Lower lobe of right lung (tissue), 2 donors: ENCODE data around the gene NTRK2. TPM values are rescaled to one million over a fixed set of nuclear protein-coding genes. Genes with fewer than 3 reads are reported as not detected.

ENCODE experiments used
- ATAC-seq, 2 donors: fragments of 200-7000 bp; cut with Tn5 transposase; one replicate each; pipeline ENCODE4 v1.9.1; 2020 to 2022; ENCODE audit warnings: mild to moderate bottlenecking in 2 of 2, moderate library complexity in 2 of 2
- DNase-seq: peaks from one replicate; pipeline ENCODE4 v3.0.0-alpha.2; 2020
- H3K27ac ChIP-seq: fragments of 200-600 bp; one replicate; pipeline ENCODE4 v1.8.0; 2022
- H3K27me3 ChIP-seq: fragments of 200-600 bp; one replicate; pipeline ENCODE4 v1.8.0; 2022; ENCODE audit warnings: low read depth
- H3K36me3 ChIP-seq: fragments of 200-600 bp; one replicate; pipeline ENCODE4 v1.8.0; 2022; ENCODE audit warnings: mild to moderate bottlenecking
- H3K4me1 ChIP-seq: fragments of 200-600 bp; one replicate; pipeline ENCODE4 v1.8.0; 2022
- H3K4me3 ChIP-seq: fragments of 200-600 bp; one replicate; pipeline ENCODE4 v1.8.0; 2022; ENCODE audit warnings: mild to moderate bottlenecking
- H3K9me3 ChIP-seq: fragments of 200-600 bp; one replicate; pipeline ENCODE4 v1.8.0; 2022
- intact Hi-C: fragments of 100-400 bp; cut with DNase I; formaldehyde crosslinking; loops from one replicate; pipeline ENCODE4 v1.11.0; 2022
- total RNA-seq: library from RNA; stranded (reverse); fragmentation: NEBNext Ultra II Directional; extraction: Animal tissue kit (Norgen Biotek cat#: 25700); gene quantifications from one replicate; pipeline ENCODE4 v1.2.1, GENCODE V29; 2021
- TF ChIP-seq, protein P1 (sequence below): fragments of 200-600 bp; IDR thresholded peaks from one replicate; pipeline ENCODE4 v1.8.0; 2022; ENCODE audit warnings: antibody characterized with exemption, mild to moderate bottlenecking
- donor health status: DM: no; HTN: yes; CAD: no; lungs with severe emphysema.

NTRK2 gene
- total RNA-seq, 1 donor from 2014 or later: 7.7 TPM

- Histone ChIP-seq H3K27ac (no peak overlapping the region), H3K4me1 (no peaks in the 10 kb centered on the region), H3K9me3 (no peaks in the 10 kb centered on the region), H3K36me3 (no peaks in the 10 kb centered on the region), H3K4me3 (no peak overlapping the region), H3K27me3 (no peaks in the 10 kb centered on the region)
- TF ChIP-seq, protein P1, sequence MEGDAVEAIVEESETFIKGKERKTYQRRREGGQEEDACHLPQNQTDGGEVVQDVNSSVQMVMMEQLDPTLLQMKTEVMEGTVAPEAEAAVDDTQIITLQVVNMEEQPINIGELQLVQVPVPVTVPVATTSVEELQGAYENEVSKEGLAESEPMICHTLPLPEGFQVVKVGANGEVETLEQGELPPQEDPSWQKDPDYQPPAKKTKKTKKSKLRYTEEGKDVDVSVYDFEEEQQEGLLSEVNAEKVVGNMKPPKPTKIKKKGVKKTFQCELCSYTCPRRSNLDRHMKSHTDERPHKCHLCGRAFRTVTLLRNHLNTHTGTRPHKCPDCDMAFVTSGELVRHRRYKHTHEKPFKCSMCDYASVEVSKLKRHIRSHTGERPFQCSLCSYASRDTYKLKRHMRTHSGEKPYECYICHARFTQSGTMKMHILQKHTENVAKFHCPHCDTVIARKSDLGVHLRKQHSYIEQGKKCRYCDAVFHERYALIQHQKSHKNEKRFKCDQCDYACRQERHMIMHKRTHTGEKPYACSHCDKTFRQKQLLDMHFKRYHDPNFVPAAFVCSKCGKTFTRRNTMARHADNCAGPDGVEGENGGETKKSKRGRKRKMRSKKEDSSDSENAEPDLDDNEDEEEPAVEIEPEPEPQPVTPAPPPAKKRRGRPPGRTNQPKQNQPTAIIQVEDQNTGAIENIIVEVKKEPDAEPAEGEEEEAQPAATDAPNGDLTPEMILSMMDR: no peak
- DNase-seq (no peak), ATAC-seq (no peak)
- intact Hi-C loops: no loop called here
Measured at GRCh38 chr9:84794981-84795637, 125.6 kb downstream of the NTRK2 start.

GRCh38 chr9:84796404-84796803, 126.9 kb downstream of the NTRK2 start:
- TF ChIP-seq, protein P1: no peak
- H3K36me3 ChIP-seq: no peaks in the 10 kb centered on the region
- H3K27me3 ChIP-seq: no peaks in the 10 kb centered on the region
- DNase-seq: no peak
- no peak for ATAC-seq
- no peaks in the 10 kb centered on the region for H3K9me3 ChIP-seq
- no peak overlapping the region for H3K27ac ChIP-seq
- H3K4me1 ChIP-seq: no peaks in the 10 kb centered on the region
- intact Hi-C loops: no loop called here
- H3K4me3 ChIP-seq: no peak overlapping the region

- H3K9me3 ChIP-seq: no peaks in the 10 kb centered on the region
Measured at GRCh38 chr9:84799251-84799650, 129.7 kb downstream of the NTRK2 start.

GRCh38 chr9:84804951-84805694, 135.6 kb downstream of the NTRK2 start:
- DNase-seq: no peak
- intact Hi-C loops: no loop called here

More at GRCh38 chr9:84799251-84799650, 129.7 kb downstream of the NTRK2 start:
- Histone ChIP-seq H3K4me3 (no peak overlapping the region), H3K27ac (no peak overlapping the region), H3K4me1 (no peaks in the 10 kb centered on the region), H3K27me3 (no peaks in the 10 kb centered on the region), H3K36me3 (no peaks in the 10 kb centered on the region)
- TF ChIP-seq, protein P1: no peak
- intact Hi-C loops: no loop called here
- no peak for DNase-seq
- ATAC-seq: no peak

GRCh38 chr9:84807431-84807830, 137.9 kb downstream of the NTRK2 start:
- H3K36me3 ChIP-seq: no peaks in the 10 kb centered on the region
- TF ChIP-seq, protein P1: no peak
- intact Hi-C loops: no loop called here
- ATAC-seq (no peak), DNase-seq (no peak)
- peaks cover 9% of the 10 kb centered on the region for H3K4me1 ChIP-seq
- H3K27ac ChIP-seq: no peak overlapping the region
- H3K27me3 ChIP-seq: no peaks in the 10 kb centered on the region
- no peaks in the 10 kb centered on the region for H3K9me3 ChIP-seq
- H3K4me3 ChIP-seq: no peak overlapping the region

More at GRCh38 chr9:84804951-84805694, 135.6 kb downstream of the NTRK2 start:
- Histone ChIP-seq H3K4me3 (peak overlapping the region; percentile 12), H3K27me3 (no peaks in the 10 kb centered on the region), H3K9me3 (no peaks in the 10 kb centered on the region), H3K27ac (no peak overlapping the region), H3K4me1 (peaks cover 9% of the 10 kb centered on the region), H3K36me3 (no peaks in the 10 kb centered on the region)
- ATAC-seq: peak in 1 of 2 donors; percentile 29
- TF ChIP-seq, protein P1: no peak
